Panc1 (cell line): ENCODE data around the gene COL1A1.

Source experiments
- CTCF ChIP-seq: fragments of 450-650 bp; IDR thresholded peaks from 2 replicates; pipeline ENCODE4 v1.5.1; 2017; ENCODE audit warnings: mild to moderate bottlenecking
- POLR2AphosphoS5 ChIP-seq: IDR thresholded peaks from 2 replicates; pipeline ENCODE4 v1.6.1; 2012; ENCODE audit warnings: mild to moderate bottlenecking, low read depth, low read length, moderate library complexity
- SIN3A ChIP-seq: IDR thresholded peaks from 2 replicates; pipeline ENCODE4 v1.6.1; 2012; ENCODE audit warnings: low read depth, mild to moderate bottlenecking, low read length, moderate library complexity, borderline replicate concordance; ENCODE audit not compliant: insufficient read depth
- TCF7L2 ChIP-seq: IDR thresholded peaks from 2 replicates; pipeline ENCODE4 v1.6.1; 2011; ENCODE audit warnings: mild to moderate bottlenecking, low read depth, low read length, inconsistent platforms

GRCh38 chr17:50148226-50149090, 53.0 kb downstream of the COL1A1 start:
- TF ChIP-seq CTCF, result no peak; the same call in 1 of the 2 replicates
- peak; percentile 94; the same call in 1 of the 2 replicates for TF ChIP-seq SIN3A
- TF ChIP-seq POLR2AphosphoS5, result no peak; the same call in 1 of the 2 replicates
- TF ChIP-seq TCF7L2, result no peak
